GM18511 (cell line): Measurements from ENCODE around the gene NFIC.
"Not testable (repeated sequence)": the region's sequence is repeated elsewhere in the genome, so short reads cannot be mapped to it uniquely, and the experiment has no call there.

Experiments
- ATAC-seq: cut with Tn5 transposase; IDR thresholded peaks from one replicate; pipeline ENCODE4 v1.9.1; 2021; ENCODE audit warnings: mild to moderate bottlenecking, moderate library complexity; ENCODE audit not compliant: unreplicated experiment

NFIC gene

GRCh38 chr19:3506384-3507340 is 140.3 kb downstream of the NFIC start:
- ATAC-seq = peak; percentile 12

GRCh38 chr19:3507371-3508120 is 141.2 kb downstream of the NFIC start:
- no peak for ATAC-seq

DNA sequence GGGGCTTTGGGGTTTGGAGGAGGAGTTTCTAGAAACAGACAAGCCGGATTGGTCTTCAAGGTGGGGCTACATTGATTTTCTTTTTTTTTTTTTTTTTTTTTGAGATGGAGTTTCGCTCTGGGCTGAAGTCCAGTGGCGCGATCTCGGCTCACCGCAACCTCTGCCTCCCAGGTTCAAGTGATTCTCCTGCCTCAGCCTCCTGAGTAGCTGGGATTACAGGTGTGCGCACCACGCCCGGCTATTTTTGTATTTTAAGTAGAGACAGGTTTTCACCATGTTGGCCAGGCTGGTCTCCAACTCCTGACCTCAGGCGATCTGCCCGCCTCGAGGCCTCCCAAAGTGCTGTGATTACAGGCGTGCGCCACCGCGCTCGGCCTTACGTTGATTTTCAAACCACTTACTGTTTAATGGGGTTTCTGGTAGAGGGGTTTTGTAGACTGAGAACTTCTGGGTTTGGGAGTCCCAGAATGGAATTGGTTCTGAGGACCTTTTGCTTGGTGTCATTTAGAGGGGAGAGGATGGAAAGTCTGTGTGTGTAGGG is 141.8 kb downstream of the NFIC start:
- ATAC-seq = not testable (repeated sequence)

GRCh38 chr19:3508771-3509535 is 142.6 kb downstream of the NFIC start:
- no peak for ATAC-seq

GRCh38 chr19:3509566-3509989 is 143.2 kb downstream of the NFIC start:
- ATAC-seq = no peak

DNA sequence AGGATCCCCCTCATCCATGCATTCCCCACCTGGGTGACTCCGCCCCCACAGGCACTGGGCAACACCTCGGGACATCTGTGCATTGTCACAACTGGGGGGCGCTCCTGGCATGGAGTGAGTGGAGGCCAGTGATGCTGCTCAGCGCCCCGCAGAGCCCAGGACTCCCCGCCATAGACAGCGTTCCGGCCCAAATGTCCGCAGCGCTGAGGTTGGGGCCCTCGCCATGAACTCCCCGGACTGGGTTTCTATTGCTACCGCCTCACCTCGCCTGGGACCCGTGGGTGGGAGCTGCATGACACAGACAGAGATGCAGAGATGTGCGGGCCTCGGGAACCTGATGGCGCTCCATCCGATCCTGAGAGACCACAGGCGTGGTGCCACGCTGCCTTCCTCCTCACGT is 144.3 kb downstream of the NFIC start:
- no peak for ATAC-seq

DNA sequence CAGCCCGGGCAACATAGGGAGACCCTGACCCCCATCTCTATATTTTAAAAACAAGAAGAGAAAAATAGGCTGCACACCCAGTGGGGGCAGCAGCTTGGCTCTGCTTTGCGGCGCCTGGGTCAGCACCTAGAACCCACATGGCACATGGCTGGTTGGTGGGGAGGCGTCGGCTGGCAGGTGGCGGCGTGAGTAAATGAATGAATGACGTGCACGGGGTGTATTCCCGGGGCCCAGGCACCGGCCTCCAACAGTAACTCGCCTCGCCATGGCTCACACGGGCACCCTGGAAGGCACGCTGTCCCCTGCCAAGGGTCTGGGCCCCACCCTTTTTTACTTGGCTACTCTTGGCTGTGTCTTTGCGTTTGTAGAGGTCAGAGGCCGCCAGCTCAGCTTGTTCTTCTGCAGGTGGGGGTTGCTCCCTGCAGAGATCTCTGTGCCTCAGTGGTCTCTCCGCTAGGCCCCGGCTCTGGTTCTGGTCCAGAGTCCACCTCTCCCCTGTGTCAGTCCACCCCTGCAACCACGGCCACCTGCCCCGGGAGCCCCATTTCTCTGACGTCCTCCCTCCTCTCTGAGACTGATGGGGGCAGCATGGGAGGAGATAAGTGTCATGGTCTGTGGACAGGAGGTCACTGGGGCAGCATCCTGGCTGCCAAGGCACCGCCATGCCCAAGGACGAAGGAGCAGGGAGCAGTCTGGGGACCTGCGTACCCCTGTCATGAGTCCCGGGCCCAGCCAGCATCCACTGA is 145.3 kb downstream of the NFIC start:
- ATAC-seq = no peak

- ATAC-seq = no peak
Observed at GRCh38 chr19:3512562-3513228, 146.3 kb downstream of the NFIC start.

DNA sequence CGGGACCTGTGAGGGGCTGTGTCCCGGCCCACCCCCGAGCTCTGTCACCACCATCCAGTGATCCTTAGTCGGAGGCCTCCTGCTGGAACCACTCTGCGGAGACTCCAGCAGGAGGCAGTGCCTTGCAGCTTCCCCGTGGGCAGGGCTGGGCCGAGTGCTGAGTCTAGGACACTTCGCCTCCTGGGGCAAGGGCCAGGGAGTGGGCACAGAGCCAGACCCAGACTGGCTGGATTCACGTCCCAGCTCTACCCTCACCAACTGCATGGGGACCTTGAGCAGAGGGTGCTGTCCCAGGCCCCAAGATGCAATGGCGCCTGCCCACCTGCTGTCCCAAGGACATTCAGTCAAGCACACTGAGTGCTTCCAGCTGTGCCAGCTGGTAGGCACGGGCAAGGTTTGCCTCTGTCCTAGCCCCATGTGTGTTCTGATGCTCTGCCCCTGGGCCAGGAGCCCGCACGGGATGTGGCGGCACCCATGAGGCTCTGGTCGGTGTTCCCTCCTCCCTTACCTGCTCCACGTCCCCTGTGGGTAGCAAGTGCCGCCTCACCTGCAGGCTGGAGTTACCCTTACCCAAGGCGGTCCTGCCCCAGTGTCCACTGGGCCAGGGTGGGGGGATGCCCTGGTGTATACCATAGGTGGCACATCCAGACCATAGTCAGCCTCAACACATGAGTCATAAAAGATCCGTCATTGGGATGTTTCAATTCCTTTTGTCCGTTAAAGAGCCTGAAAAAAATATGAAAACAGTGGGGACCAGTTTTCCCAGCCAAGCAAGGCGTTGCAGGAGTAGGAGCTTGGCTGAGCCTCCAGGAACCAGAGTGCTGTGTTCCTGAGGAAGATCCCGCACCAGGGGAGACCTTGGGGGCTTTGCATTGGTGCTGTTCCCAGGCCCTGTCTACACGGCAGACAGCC is 147.1 kb downstream of the NFIC start:
- no peak for ATAC-seq

GRCh38 chr19:3514930-3515329 is 148.5 kb downstream of the NFIC start:
- no peak for ATAC-seq

GRCh38 chr19:3515891-3516422 is 149.6 kb downstream of the NFIC start:
- no peak for ATAC-seq

- ATAC-seq = no peak
Observed at GRCh38 chr19:3516675-3517207, 150.4 kb downstream of the NFIC start.

GRCh38 chr19:3517638-3518037 is 151.3 kb downstream of the NFIC start:
- ATAC-seq = no peak

GRCh38 chr19:3518255-3518654 is 151.9 kb downstream of the NFIC start:
- no peak for ATAC-seq

- no peak for ATAC-seq
Observed at GRCh38 chr19:3518659-3519058, 152.3 kb downstream of the NFIC start.
